ENCODE data around the gene HLA-F. TPM values are rescaled to one million over a fixed set of nuclear protein-coding genes. Genes with fewer than 3 reads are reported as not detected.

Gene HLA-F
- total and polyA plus RNA-seq, 2 experiments from 2014 or later = 0.43 to 0.93 TPM

DNA sequence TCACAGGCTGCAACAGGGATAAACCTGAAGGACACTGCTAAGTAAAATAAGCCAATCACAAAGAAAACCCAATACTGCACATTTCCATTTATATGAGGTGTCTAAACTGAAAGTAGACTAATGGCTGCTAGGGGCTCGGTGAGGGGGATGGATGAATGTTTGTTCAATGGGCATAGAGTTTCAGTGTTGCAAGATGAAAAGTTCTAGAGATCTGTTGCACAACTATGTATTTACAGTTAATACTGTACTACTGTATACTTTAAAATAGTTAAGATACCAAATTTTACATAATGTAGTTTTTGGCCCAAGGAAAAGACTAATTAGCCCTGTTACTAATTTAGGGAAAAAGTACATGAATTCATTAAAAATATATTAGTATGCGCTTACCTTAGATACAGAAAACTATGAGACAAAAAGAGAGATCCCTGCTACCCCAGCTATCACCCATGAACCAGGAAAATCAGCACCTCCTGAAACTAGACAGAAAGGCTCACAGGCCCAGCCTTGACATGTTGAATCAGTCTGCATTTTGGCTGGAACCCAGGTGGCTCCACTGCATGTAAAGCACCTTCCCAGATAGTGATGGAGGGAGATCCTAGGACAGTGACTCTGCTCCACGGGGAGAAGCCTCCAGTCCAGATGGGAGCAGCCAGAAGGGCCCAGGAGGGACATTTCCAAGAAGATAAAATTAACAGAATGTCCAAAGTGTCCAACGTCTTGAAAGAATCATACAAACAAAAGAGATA, 16.1 kb downstream of the HLA-F start:
- Histone ChIP-seq H3K27me3 (replicated peaks; ENCODE audit: insufficient read depth) (no peaks in the 10 kb centered on the region), H3K9me2 (ENCODE audit: insufficient read depth) (no peaks in the 10 kb centered on the region), H3K36me3 (ENCODE audit: low read depth) (no peaks in the 10 kb centered on the region), H2AFZ (no peak overlapping the region), H3K4me3 (no peak overlapping the region), H3K79me2 (ENCODE audit: insufficient read depth) (no peaks in the 10 kb centered on the region), H3K9ac (no peak overlapping the region), H3K4me2 (ENCODE audit: unreplicated experiment) (no peak overlapping the region), H3K4me1 (ENCODE audit: insufficient read depth) (no peaks in the 10 kb centered on the region), H3K9me3 (ENCODE audit: low read depth) (no peaks in the 10 kb centered on the region), H3F3A (ENCODE audit: insufficient read depth) (no peaks in the 10 kb centered on the region), H4K20me1 (ENCODE audit: insufficient read depth) (no peaks in the 10 kb centered on the region), H3K27ac (no peak overlapping the region)
- TF ChIP-seq EZH2 (IDR thresholded peaks at IDR 0.05; ENCODE audit: insufficient read depth, poor library complexity, severe bottlenecking) (no peak), EZH2phosphoT487 (IDR thresholded peaks at IDR 0.05; ENCODE audit: insufficient read depth, low read depth) (no peak)
- DNase-seq = no peak
- 67 to 76% methylated on average over 4 of the region's 4 CpGs for WGBS, 2 experiments (ENCODE audit: low coverage in 1 of 2, low lambda C conversion rate in 2 of 2, missing lambda C conversion rate in 2 of 2)
- in situ Hi-C loops (cut with MboI) = loop anchor here (5.0 to 25.0 kb wide), 2 partner anchors 98 to 273 kb away; no protein-coding TSS in a partner anchor

GRCh38 chr6:29739882-29740261, 16.6 kb downstream of the HLA-F start:
- Histone ChIP-seq H3K9ac (no peak overlapping the region), H3K36me3 (ENCODE audit: low read depth) (no peaks in the 10 kb centered on the region), H4K20me1 (ENCODE audit: insufficient read depth) (no peaks in the 10 kb centered on the region), H3K9me2 (ENCODE audit: insufficient read depth) (no peaks in the 10 kb centered on the region), H3K27ac (no peak overlapping the region), H2AFZ (no peak overlapping the region), H3K4me1 (ENCODE audit: insufficient read depth) (no peaks in the 10 kb centered on the region), H3K9me3 (ENCODE audit: low read depth) (no peaks in the 10 kb centered on the region), H3K4me2 (ENCODE audit: unreplicated experiment) (no peak overlapping the region), H3K27me3 (replicated peaks; ENCODE audit: insufficient read depth) (no peaks in the 10 kb centered on the region), H3K4me3 (no peak overlapping the region), H3K79me2 (ENCODE audit: insufficient read depth) (no peaks in the 10 kb centered on the region), H3F3A (ENCODE audit: insufficient read depth) (no peaks in the 10 kb centered on the region)
- in situ Hi-C loops (cut with MboI) = loop anchor here (5.0 to 25.0 kb wide), 2 partner anchors 97 to 272 kb away; no protein-coding TSS in a partner anchor
- WGBS, 2 experiments (ENCODE audit: low coverage in 1 of 2, low lambda C conversion rate in 2 of 2, missing lambda C conversion rate in 2 of 2) = 93 to 94% methylated on average over 1 of the region's 1 CpG
- DNase-seq = no peak
- TF ChIP-seq EZH2phosphoT487 (IDR thresholded peaks at IDR 0.05; ENCODE audit: insufficient read depth, low read depth) (no peak), EZH2 (IDR thresholded peaks at IDR 0.05; ENCODE audit: insufficient read depth, poor library complexity, severe bottlenecking) (no peak)

DNA sequence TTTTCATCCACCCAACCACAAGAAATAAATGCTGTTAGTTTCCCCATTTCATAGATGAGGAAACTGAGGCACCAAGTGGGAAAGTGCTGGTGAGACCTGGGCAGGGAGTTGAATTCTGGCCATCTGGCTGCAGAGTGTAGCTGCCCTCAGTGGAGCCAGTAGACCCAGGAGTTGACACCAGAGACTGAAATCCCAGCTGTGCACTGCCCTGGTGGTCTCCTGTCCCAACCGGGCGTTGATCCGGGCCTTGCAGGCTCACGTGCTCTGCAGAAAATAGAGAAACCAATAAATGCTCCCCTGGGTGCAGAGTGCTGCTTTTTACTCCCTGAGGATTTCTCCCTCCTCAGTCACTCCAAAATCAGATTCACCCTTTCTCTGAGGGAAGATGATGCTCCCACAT, 18.4 kb downstream of the HLA-F start:
- 82 to 86% methylated on average over 4 of the region's 4 CpGs for WGBS, 2 experiments (ENCODE audit: low coverage in 1 of 2, low lambda C conversion rate in 2 of 2, missing lambda C conversion rate in 2 of 2)
- H3K4me3 ChIP-seq = no peak overlapping the region
- no peak for TF ChIP-seq EZH2 (IDR thresholded peaks at IDR 0.05; ENCODE audit: insufficient read depth, poor library complexity, severe bottlenecking)
- TF ChIP-seq EZH2phosphoT487 (IDR thresholded peaks at IDR 0.05; ENCODE audit: insufficient read depth, low read depth) = no peak
- no peak overlapping the region for H3K27ac ChIP-seq
- no peak overlapping the region for H3K4me2 ChIP-seq (ENCODE audit: unreplicated experiment)
- H3K27me3 ChIP-seq (replicated peaks; ENCODE audit: insufficient read depth) = no peaks in the 10 kb centered on the region
- H3K9me3 ChIP-seq (ENCODE audit: low read depth) = no peaks in the 10 kb centered on the region
- H3K36me3 ChIP-seq (ENCODE audit: low read depth) = no peaks in the 10 kb centered on the region
- no peaks in the 10 kb centered on the region for H4K20me1 ChIP-seq (ENCODE audit: insufficient read depth)
- no peak overlapping the region for H2AFZ ChIP-seq
- no peaks in the 10 kb centered on the region for H3F3A ChIP-seq (ENCODE audit: insufficient read depth)
- H3K4me1 ChIP-seq (ENCODE audit: insufficient read depth) = no peaks in the 10 kb centered on the region
- in situ Hi-C loops (cut with MboI) = loop anchor here (25.0 kb wide), 1 partner anchor 271 kb away; no protein-coding TSS in a partner anchor
- no peak for DNase-seq
- H3K9me2 ChIP-seq (ENCODE audit: insufficient read depth) = no peaks in the 10 kb centered on the region
- no peaks in the 10 kb centered on the region for H3K79me2 ChIP-seq (ENCODE audit: insufficient read depth)
- H3K9ac ChIP-seq = no peak overlapping the region

GRCh38 chr6:29742127-29742526, 18.9 kb downstream of the HLA-F start:
- Histone ChIP-seq H4K20me1 (ENCODE audit: insufficient read depth) (no peaks in the 10 kb centered on the region), H3K79me2 (ENCODE audit: insufficient read depth) (no peaks in the 10 kb centered on the region), H3K4me1 (ENCODE audit: insufficient read depth) (no peaks in the 10 kb centered on the region), H2AFZ (no peak overlapping the region), H3K36me3 (ENCODE audit: low read depth) (no peaks in the 10 kb centered on the region), H3K4me2 (ENCODE audit: unreplicated experiment) (no peak overlapping the region), H3K9ac (no peak overlapping the region), H3F3A (ENCODE audit: insufficient read depth) (no peaks in the 10 kb centered on the region), H3K9me2 (ENCODE audit: insufficient read depth) (no peaks in the 10 kb centered on the region), H3K27ac (no peak overlapping the region), H3K4me3 (no peak overlapping the region), H3K9me3 (ENCODE audit: low read depth) (no peaks in the 10 kb centered on the region), H3K27me3 (replicated peaks; ENCODE audit: insufficient read depth) (no peaks in the 10 kb centered on the region)
- 65 to 80% methylated on average over 4 of the region's 4 CpGs for WGBS, 2 experiments (ENCODE audit: low coverage in 1 of 2, low lambda C conversion rate in 2 of 2, missing lambda C conversion rate in 2 of 2)
- no peak for DNase-seq
- TF ChIP-seq EZH2 (IDR thresholded peaks at IDR 0.05; ENCODE audit: insufficient read depth, poor library complexity, severe bottlenecking) (no peak), EZH2phosphoT487 (IDR thresholded peaks at IDR 0.05; ENCODE audit: insufficient read depth, low read depth) (no peak)
- in situ Hi-C loops (cut with MboI) = loop anchor here (25.0 kb wide), 1 partner anchor 270 kb away; no protein-coding TSS in a partner anchor

Data from GM23248 (cell line).